OCI-LY1 (cell line): ENCODE results near the gene RAD50.
"Not testable (repeated sequence)": the region's sequence is repeated elsewhere in the genome, so short reads cannot be mapped to it uniquely, and the experiment has no call there.

Source experiments
- H2AFZ ChIP-seq: fragments of 200-600 bp; sonication (generic), shearing (Covaris generic); 2 replicates; pipeline ENCODE4 v1.6.0; 2014; ENCODE audit warnings: antibody characterized with exemption, mild to moderate bottlenecking, low read length
- H3F3A ChIP-seq: fragments of 200-600 bp; sonication (generic), shearing (Covaris generic); 2 replicates; pipeline ENCODE4 v1.6.0; 2014; ENCODE audit warnings: mild to moderate bottlenecking, antibody characterized with exemption, low read length, moderate library complexity; ENCODE audit not compliant: insufficient read depth
- H3K27ac ChIP-seq: fragments of 200-600 bp; sonication (generic); 2 replicates; pipeline ENCODE4 v1.5.1; 2014; ENCODE audit warnings: low read length, mixed run types, mild to moderate bottlenecking, low read depth; ENCODE audit not compliant: poor library complexity, severe bottlenecking
- H3K27me3 ChIP-seq: fragments of 200-600 bp; sonication (generic); 2 replicates; pipeline ENCODE4 v1.6.0; 2014; ENCODE audit warnings: antibody characterized with exemption, mild to moderate bottlenecking, low read length, moderate library complexity; ENCODE audit not compliant: insufficient read depth
- H3K36me3 ChIP-seq: fragments of 200-600 bp; sonication (generic); 2 replicates; pipeline ENCODE4 v1.6.1; 2014; ENCODE audit warnings: mild to moderate bottlenecking, antibody characterized with exemption, low read length, moderate library complexity, mixed read lengths; ENCODE audit not compliant: insufficient read depth
- H3K4me1 ChIP-seq: fragments of 200-600 bp; sonication (generic); 2 replicates; pipeline ENCODE4 v1.5.1; 2014; ENCODE audit warnings: mild to moderate bottlenecking, low read length, moderate library complexity; ENCODE audit not compliant: insufficient read depth, severe bottlenecking
- H3K4me2 ChIP-seq: fragments of 200-600 bp; sonication (generic), shearing (Covaris generic); 2 replicates; pipeline ENCODE4 v1.6.1; 2014; ENCODE audit warnings: low read length
- H3K4me3 ChIP-seq: fragments of 200-600 bp; sonication (generic); 2 replicates; pipeline ENCODE4 v1.5.1; 2014; ENCODE audit warnings: low read length, low read depth, mild to moderate bottlenecking, mixed read lengths; ENCODE audit not compliant: poor library complexity, severe bottlenecking
- H3K79me2 ChIP-seq: fragments of 200-600 bp; shearing (Covaris generic); 2 replicates; pipeline ENCODE4 v1.6.1; 2016; ENCODE audit warnings: mixed run types, low read length, mixed read lengths; ENCODE audit not compliant: insufficient read depth
- H3K9ac ChIP-seq: fragments of 200-600 bp; sonication (generic), shearing (Covaris generic); 2 replicates; pipeline ENCODE4 v1.6.1; 2014; ENCODE audit warnings: mild to moderate bottlenecking, low read length, mixed read lengths
- H3K9me2 ChIP-seq: fragments of 200-600 bp; sonication (generic), shearing (Covaris generic); 2 replicates; pipeline ENCODE4 v1.6.1; 2014; ENCODE audit warnings: low read depth, mild to moderate bottlenecking, low read length, mixed read lengths
- H3K9me3 ChIP-seq: fragments of 200-600 bp; shearing (Covaris generic); 2 replicates; pipeline ENCODE4 v1.6.1; 2014; ENCODE audit warnings: low read length, mixed read lengths
- H4K20me1 ChIP-seq: fragments of 200-600 bp; sonication (generic), shearing (Covaris generic); 2 replicates; pipeline ENCODE4 v1.6.0; 2016; ENCODE audit warnings: mild to moderate bottlenecking, low read length; ENCODE audit not compliant: insufficient read depth
- EZH2 ChIP-seq: fragments of 200-600 bp; sonication (generic), shearing (Covaris generic); IDR thresholded peaks from 2 replicates; pipeline ENCODE4 v1.8.0; 2017; ENCODE audit warnings: borderline replicate concordance, mixed run types, mild to moderate bottlenecking, antibody characterized with exemption, low read length, moderate library complexity, mixed read lengths
- TF ChIP-seq, protein P1 (sequence below): fragments of 200-600 bp; sonication (generic), shearing (Covaris generic); IDR thresholded peaks from 2 replicates; pipeline ENCODE4 v1.5.1; 2017; ENCODE audit warnings: mild to moderate bottlenecking, antibody characterized with exemption, low read length, moderate library complexity, mixed read lengths

The RAD50 gene

DNA sequence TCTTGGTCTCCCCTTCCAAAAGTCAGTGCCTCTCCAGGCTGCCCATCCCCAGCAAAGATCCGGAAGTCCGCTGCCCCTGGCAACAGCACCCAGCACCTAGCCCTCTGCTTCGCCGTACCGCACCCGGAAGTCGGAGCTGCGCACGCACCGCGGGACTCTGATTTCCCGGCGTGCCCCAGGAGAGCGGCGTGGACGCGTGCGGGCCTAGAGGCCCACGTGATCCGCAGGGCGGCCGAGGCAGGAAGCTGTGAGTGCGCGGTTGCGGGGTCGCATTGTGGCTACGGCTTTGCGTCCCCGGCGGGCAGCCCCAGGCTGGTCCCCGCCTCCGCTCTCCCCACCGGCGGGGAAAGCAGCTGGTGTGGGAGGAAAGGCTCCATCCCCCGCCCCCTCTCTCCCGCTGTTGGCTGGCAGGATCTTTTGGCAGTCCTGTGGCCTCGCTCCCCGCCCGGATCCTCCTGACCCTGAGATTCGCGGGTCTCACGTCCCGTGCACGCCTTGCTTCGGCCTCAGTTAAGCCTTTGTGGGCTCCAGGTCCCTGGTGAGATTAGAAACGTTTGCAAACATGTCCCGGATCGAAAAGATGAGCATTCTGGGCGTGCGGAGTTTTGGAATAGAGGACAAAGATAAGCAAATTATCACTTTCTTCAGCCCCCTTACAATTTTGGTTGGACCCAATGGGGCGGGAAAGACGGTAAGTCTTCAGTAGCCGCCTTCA is at the start of gene RAD50:
RAD50 (plus strand) TSS at position 215 of the 715 bp plus-strand sequence; CDS start at position 563, 348 bp downstream.
- peak within 1 kb of the TSS; percentile 21 for H2AFZ ChIP-seq
- H3K27ac ChIP-seq: peak within 1 kb of the TSS; percentile 63
- peak within 1 kb of the TSS; percentile 79 for H3K4me2 ChIP-seq
- H3F3A ChIP-seq: no peaks in the 10 kb centered on the region
- no peaks in the 10 kb centered on the region for H4K20me1 ChIP-seq
- no peaks in the 10 kb centered on the region for H3K27me3 ChIP-seq
- peaks cover 2% of the 10 kb centered on the region; the same call in 1 of the 2 replicates for H3K9me3 ChIP-seq
- H3K4me1 ChIP-seq: peaks cover 23% of the 10 kb centered on the region
- peaks cover 29% of the 10 kb centered on the region for H3K79me2 ChIP-seq
- peaks cover 26% of the 10 kb centered on the region for H3K36me3 ChIP-seq
- no peaks in the 10 kb centered on the region for H3K9me2 ChIP-seq
- H3K4me3 ChIP-seq: peak within 1 kb of the TSS; percentile 80
- peak within 1 kb of the TSS; percentile 86 for H3K9ac ChIP-seq
- TF ChIP-seq, protein P1, sequence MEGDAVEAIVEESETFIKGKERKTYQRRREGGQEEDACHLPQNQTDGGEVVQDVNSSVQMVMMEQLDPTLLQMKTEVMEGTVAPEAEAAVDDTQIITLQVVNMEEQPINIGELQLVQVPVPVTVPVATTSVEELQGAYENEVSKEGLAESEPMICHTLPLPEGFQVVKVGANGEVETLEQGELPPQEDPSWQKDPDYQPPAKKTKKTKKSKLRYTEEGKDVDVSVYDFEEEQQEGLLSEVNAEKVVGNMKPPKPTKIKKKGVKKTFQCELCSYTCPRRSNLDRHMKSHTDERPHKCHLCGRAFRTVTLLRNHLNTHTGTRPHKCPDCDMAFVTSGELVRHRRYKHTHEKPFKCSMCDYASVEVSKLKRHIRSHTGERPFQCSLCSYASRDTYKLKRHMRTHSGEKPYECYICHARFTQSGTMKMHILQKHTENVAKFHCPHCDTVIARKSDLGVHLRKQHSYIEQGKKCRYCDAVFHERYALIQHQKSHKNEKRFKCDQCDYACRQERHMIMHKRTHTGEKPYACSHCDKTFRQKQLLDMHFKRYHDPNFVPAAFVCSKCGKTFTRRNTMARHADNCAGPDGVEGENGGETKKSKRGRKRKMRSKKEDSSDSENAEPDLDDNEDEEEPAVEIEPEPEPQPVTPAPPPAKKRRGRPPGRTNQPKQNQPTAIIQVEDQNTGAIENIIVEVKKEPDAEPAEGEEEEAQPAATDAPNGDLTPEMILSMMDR: no peak
- no peak for TF ChIP-seq EZH2

DNA sequence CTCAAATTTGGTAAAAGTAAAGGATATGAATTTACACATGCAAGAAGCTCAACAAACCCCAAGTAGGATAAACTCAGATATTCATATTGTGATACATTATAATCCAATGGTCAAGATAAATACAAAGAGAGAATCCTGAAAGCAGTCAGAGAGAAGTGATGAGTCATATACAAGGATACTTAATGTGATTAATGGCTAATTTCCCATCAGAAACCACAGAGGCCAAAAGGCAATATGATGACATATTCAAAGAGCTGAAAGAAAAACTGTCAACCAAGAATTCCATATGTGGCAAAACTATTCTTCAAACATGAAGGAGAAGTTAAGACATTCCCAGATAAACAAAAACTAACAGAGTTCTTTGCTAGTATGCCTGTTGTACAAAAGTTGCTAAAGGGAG is 46.7 kb upstream of the RAD50 start:
- no peaks in the 10 kb centered on the region for H4K20me1 ChIP-seq
- TF ChIP-seq, protein P1: no peak
- TF ChIP-seq EZH2: no peak

DNA sequence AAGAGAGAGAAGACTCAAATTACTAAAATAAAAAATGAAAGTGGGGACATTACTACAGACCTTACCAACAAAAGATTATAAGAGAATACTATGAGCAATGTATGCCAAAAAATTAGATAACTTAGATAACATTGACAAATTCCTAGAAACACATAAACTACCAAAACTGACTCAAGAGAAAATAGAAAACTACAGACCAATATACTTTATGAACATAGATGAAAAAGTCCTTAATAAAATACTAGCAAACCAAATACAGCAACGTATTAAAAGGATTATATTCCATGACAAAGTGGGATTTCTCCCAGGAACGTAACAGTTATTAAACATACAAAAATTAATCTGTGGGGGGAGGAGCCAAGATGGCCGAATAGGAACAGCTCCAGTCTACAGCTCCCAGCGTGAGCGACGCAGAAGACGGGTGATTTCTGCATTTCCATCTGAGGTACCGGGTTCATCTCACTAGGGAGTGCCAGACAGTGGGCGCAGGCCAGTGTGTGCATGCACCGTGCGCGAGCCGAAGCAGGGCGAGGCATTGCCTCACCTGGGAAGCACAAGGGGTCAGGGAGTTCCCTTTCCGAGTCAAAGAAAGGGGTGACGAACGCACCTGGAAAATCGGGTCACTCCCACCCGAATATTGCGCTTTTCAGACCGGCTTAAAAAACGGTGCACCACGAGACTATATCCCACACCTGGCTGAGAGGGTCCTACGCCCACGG is 43.0 kb upstream of the RAD50 start:
- H2AFZ ChIP-seq, H3K4me1 ChIP-seq, H3K9me3 ChIP-seq, H3K9me2 ChIP-seq, H4K20me1 ChIP-seq, H3K27me3 ChIP-seq, H3K79me2 ChIP-seq, H3K36me3 ChIP-seq, H3K27ac ChIP-seq, H3K4me2 ChIP-seq, H3K4me3 ChIP-seq, H3F3A ChIP-seq, H3K9ac ChIP-seq: not testable (repeated sequence)

More for the DNA sequence above, 46.7 kb upstream of the RAD50 start:
- Histone ChIP-seq H3K9ac (no peak overlapping the region), H3K36me3 (no peaks in the 10 kb centered on the region), H3K4me3 (no peak overlapping the region), H3K27me3 (peaks cover 7% of the 10 kb centered on the region; the same call in 1 of the 2 replicates), H3K9me2 (no peaks in the 10 kb centered on the region), H3K4me1 (no peaks in the 10 kb centered on the region), H3K4me2 (no peak overlapping the region), H3K9me3 (0 out of 2 replicates have a peak, but pooled peaks cover 6% of the 10 kb centered on the region), H3K79me2 (no peaks in the 10 kb centered on the region), H2AFZ (no peak overlapping the region), H3F3A (no peaks in the 10 kb centered on the region), H3K27ac (no peak overlapping the region)

DNA sequence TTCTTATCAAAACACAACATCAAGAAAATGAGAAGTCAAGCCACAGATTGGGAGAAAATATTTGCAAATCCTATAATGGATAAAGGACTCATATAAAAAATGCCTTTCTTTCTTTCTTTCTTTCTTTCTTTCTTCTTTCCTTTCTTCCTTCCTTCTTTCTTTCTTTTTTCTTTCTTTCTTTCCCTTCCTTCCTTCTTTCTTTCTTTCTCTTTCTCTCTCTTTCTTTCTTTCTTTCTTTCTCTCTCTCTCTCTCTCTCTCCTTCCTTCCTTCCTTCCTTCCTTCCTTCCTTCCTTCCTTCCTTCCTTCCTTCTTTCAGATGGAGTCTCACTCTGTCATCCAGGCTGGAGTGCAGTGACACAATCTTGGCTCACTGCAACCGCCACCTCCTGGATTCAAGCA is 34.7 kb upstream of the RAD50 start:
- H2AFZ ChIP-seq, H3K27me3 ChIP-seq, H3K4me2 ChIP-seq, H3K4me1 ChIP-seq, H3K27ac ChIP-seq, H3K36me3 ChIP-seq, H3F3A ChIP-seq, H3K4me3 ChIP-seq, H4K20me1 ChIP-seq, H3K9me3 ChIP-seq, H3K79me2 ChIP-seq, H3K9ac ChIP-seq, H3K9me2 ChIP-seq: not testable (repeated sequence)

DNA sequence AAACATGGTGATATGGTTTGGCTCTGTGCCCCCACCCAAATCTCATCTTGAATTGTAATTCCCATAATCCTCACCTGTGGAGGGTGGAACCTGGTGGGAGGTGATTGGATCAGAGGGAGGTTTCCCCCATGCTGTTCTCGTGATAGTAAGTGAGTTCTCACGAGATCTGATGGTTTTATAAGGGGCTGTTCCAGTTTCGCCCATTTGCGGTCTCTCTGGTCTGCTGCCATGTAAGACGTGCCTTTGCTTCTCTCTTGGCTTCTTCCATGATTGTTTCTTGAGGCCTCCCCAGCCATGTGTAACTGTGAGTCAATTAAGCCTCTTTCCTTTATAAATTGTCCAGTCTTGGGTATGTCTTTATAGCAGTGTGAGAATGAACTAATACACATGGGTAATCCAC is 31.9 kb upstream of the RAD50 start:
- not testable (repeated sequence) for H4K20me1 ChIP-seq, H2AFZ ChIP-seq, H3K9me2 ChIP-seq, H3K36me3 ChIP-seq, H3K9me3 ChIP-seq, H3K27me3 ChIP-seq, H3K4me3 ChIP-seq, H3K4me1 ChIP-seq, H3K4me2 ChIP-seq, H3F3A ChIP-seq, H3K9ac ChIP-seq, H3K27ac ChIP-seq, H3K79me2 ChIP-seq
